Measurements from ENCODE around the gene NRXN3. TPM values are rescaled to one million over a fixed set of nuclear protein-coding genes. Genes with fewer than 3 reads are reported as not detected.

The NRXN3 gene
- total RNA-seq, 1 donor from 2014 or later: 19.8 TPM

- Mint-ChIP-seq H3K4me1 (ENCODE audit: unreplicated experiment) (no peaks in the 10 kb centered on the region), H3K4me3 (no peak overlapping the region), H3K27me3 (no peaks in the 10 kb centered on the region), H3K36me3 (no peaks in the 10 kb centered on the region), H3K9me3 (no peaks in the 10 kb centered on the region), H3K27ac (no peak overlapping the region)
- no peak for TF ChIP-seq CTCF (conservative IDR thresholded peaks at IDR 0.05)
- no peak for DNase-seq (ENCODE audit: extremely low spot score, unreplicated experiment)
Measured at GRCh38 chr14:79050787-79051727, 880.9 kb downstream of the NRXN3 start.

- Mint-ChIP-seq H3K9me3 (no peaks in the 10 kb centered on the region), H3K27ac (no peak overlapping the region), H3K36me3 (no peaks in the 10 kb centered on the region), H3K4me3 (no peak overlapping the region), H3K4me1 (ENCODE audit: unreplicated experiment) (no peaks in the 10 kb centered on the region), H3K27me3 (no peaks in the 10 kb centered on the region)
- no peak for DNase-seq (ENCODE audit: extremely low spot score, unreplicated experiment)
- TF ChIP-seq CTCF (conservative IDR thresholded peaks at IDR 0.05): no peak
Measured at GRCh38 chr14:79051742-79052141, 881.6 kb downstream of the NRXN3 start.

- H3K4me3 Mint-ChIP-seq: no peak overlapping the region
- no peaks in the 10 kb centered on the region for H3K4me1 Mint-ChIP-seq (ENCODE audit: unreplicated experiment)
- no peaks in the 10 kb centered on the region for H3K36me3 Mint-ChIP-seq
- no peaks in the 10 kb centered on the region for H3K9me3 Mint-ChIP-seq
- H3K27me3 Mint-ChIP-seq: peaks cover 3% of the 10 kb centered on the region
- DNase-seq (ENCODE audit: extremely low spot score, unreplicated experiment): no peak
- no peak for TF ChIP-seq CTCF (conservative IDR thresholded peaks at IDR 0.05)
- H3K27ac Mint-ChIP-seq: no peak overlapping the region
Measured at GRCh38 chr14:79056879-79057278, 886.7 kb downstream of the NRXN3 start.

- Mint-ChIP-seq H3K27ac (no peak overlapping the region), H3K4me3 (no peak overlapping the region), H3K27me3 (peaks cover 3% of the 10 kb centered on the region), H3K36me3 (no peaks in the 10 kb centered on the region), H3K4me1 (ENCODE audit: unreplicated experiment) (peaks cover 3% of the 10 kb centered on the region), H3K9me3 (no peaks in the 10 kb centered on the region)
- TF ChIP-seq CTCF (conservative IDR thresholded peaks at IDR 0.05): no peak
- DNase-seq (ENCODE audit: extremely low spot score, unreplicated experiment): no peak
Measured at GRCh38 chr14:79057333-79057732, 887.2 kb downstream of the NRXN3 start.

- no peak for DNase-seq (ENCODE audit: extremely low spot score, unreplicated experiment)
- no peak for TF ChIP-seq CTCF (conservative IDR thresholded peaks at IDR 0.05)
- H3K4me3 Mint-ChIP-seq: no peak overlapping the region
- no peaks in the 10 kb centered on the region for H3K9me3 Mint-ChIP-seq
- H3K27me3 Mint-ChIP-seq: no peaks in the 10 kb centered on the region
- H3K27ac Mint-ChIP-seq: no peak overlapping the region
- H3K36me3 Mint-ChIP-seq: no peaks in the 10 kb centered on the region
- H3K4me1 Mint-ChIP-seq (ENCODE audit: unreplicated experiment): peaks cover 5% of the 10 kb centered on the region
Measured at GRCh38 chr14:79062226-79062625, 892.1 kb downstream of the NRXN3 start.
